Measurements from ENCODE around the gene PHLPP1.

GRCh38 chr18:62954366-62954765 is 239.0 kb downstream of the PHLPP1 start:
- TF ChIP-seq POLR2A (IDR thresholded peaks at IDR 0.05) (no peak), CTCF (IDR thresholded peaks at IDR 0.05 in 4 of 5, conservative IDR thresholded peaks at IDR 0.05 in 1 of 5) (no peak)

Measured in gastrocnemius medialis (tissue), 4 donors.